WTC11 (cell line): ENCODE data around the gene DOCK1. TPM values are rescaled to one million over a fixed set of nuclear protein-coding genes. Genes with fewer than 3 reads are reported as not detected.

Source experiments
- ATAC-seq: fragments of 200-7000 bp; cut with Tn5 transposase; 2 replicates; pipeline ENCODE4 v1.10.0; 2021; ENCODE audit warnings: mild to moderate bottlenecking, moderate library complexity
- CTCF ChIA-PET: fragments of 300-600 bp; sonication (Branson Sonifier 250); formaldehyde crosslinking; loops from one replicate; lab custom pipeline; 2021; ENCODE audit warnings: antibody characterized with exemption; lab: Charles Lee
- POLR2A ChIA-PET: fragments of 350-600 bp; sonication (Branson Sonifier 250); formaldehyde crosslinking; loops from one replicate; lab custom pipeline; 2021; ENCODE audit warnings: antibody characterized with exemption; lab: Charles Lee
- DNase-seq: peaks from one replicate; pipeline ENCODE4 v3.0.0; 2021; ENCODE audit warnings: low spot score
- H3K27ac Mint-ChIP-seq: 2 replicates; pipeline ENCODE4 v1.8.0; 2021; ENCODE audit warnings: mixed read lengths
- H3K27me3 Mint-ChIP-seq: 2 replicates; pipeline ENCODE4 v1.8.0; 2021; ENCODE audit warnings: low read depth, mild to moderate bottlenecking, moderate library complexity, mixed read lengths
- H3K36me3 Mint-ChIP-seq: 2 replicates; pipeline ENCODE4 v1.8.0; 2021; ENCODE audit warnings: mixed read lengths
- H3K4me1 Mint-ChIP-seq: 2 replicates; pipeline ENCODE4 v1.8.0; 2022; ENCODE audit warnings: mixed read lengths
- H3K4me3 Mint-ChIP-seq: 2 replicates; pipeline ENCODE4 v1.8.0; 2021; ENCODE audit warnings: mild to moderate bottlenecking, moderate library complexity, mixed read lengths
- H3K9me3 Mint-ChIP-seq: 2 replicates; pipeline ENCODE4 v1.8.0; 2021; ENCODE audit warnings: mixed read lengths
- CBFB ChIP-seq: sonication (generic); formaldehyde crosslinking; IDR thresholded peaks from 2 replicates; pipeline ENCODE4 v1.8.1; 2022; ENCODE audit warnings: mild to moderate bottlenecking, low read depth, missing genetic modification reagents
- CREM ChIP-seq: sonication (generic); formaldehyde crosslinking; IDR thresholded peaks from 2 replicates; pipeline ENCODE4 v1.8.1; 2022; ENCODE audit warnings: mild to moderate bottlenecking, missing genetic modification reagents, moderate library complexity
- GRHL2 ChIP-seq: fragments of 250-450 bp; sonication (Bioruptor Pico); IDR thresholded peaks from 2 replicates; pipeline ENCODE4 v1.8.0; 2022; ENCODE audit warnings: mild to moderate bottlenecking, moderate library complexity; ENCODE audit not compliant: insufficient replicate concordance, severe bottlenecking
- HMGA2 ChIP-seq: fragments of 250-450 bp; sonication (Bioruptor Pico); IDR thresholded peaks from 2 replicates; pipeline ENCODE4 v1.4.0; 2021; ENCODE audit warnings: mild to moderate bottlenecking, moderate library complexity
- HMGXB4 ChIP-seq: sonication (generic); formaldehyde crosslinking; IDR thresholded peaks from 2 replicates; pipeline ENCODE4 v1.8.1; 2023; ENCODE audit warnings: mild to moderate bottlenecking, moderate library complexity, missing genetic modification reagents
- IRF1 ChIP-seq: sonication (generic); formaldehyde crosslinking; IDR thresholded peaks from 2 replicates; pipeline ENCODE4 v1.8.0; 2023; ENCODE audit warnings: missing genetic modification reagents
- JAZF1 ChIP-seq: fragments of 250-450 bp; sonication (Bioruptor Pico); IDR thresholded peaks from 2 replicates; pipeline ENCODE4 v1.9.0; 2021; ENCODE audit warnings: moderate library complexity, mild to moderate bottlenecking, inconsistent platforms
- JUN ChIP-seq: sonication (generic); formaldehyde crosslinking; IDR thresholded peaks from 2 replicates; pipeline ENCODE4 v1.8.0; 2023; ENCODE audit warnings: mild to moderate bottlenecking, missing genetic modification reagents
- NFE2L1 ChIP-seq: sonication (generic); formaldehyde crosslinking; IDR thresholded peaks from 2 replicates; pipeline ENCODE4 v1.8.1; 2023; ENCODE audit warnings: missing genetic modification reagents
- NR1H2 ChIP-seq: sonication (generic); formaldehyde crosslinking; IDR thresholded peaks from 2 replicates; pipeline ENCODE4 v1.9.0; 2021; ENCODE audit warnings: mild to moderate bottlenecking, moderate library complexity, missing genetic modification reagents
- RELA ChIP-seq: sonication (generic); formaldehyde crosslinking; IDR thresholded peaks from 2 replicates; pipeline ENCODE4 v1.8.1; 2022; ENCODE audit warnings: missing genetic modification reagents, mild to moderate bottlenecking, borderline replicate concordance
- SMAD3 ChIP-seq: sonication (generic); formaldehyde crosslinking; IDR thresholded peaks from 2 replicates; pipeline ENCODE4 v1.8.0; 2022; ENCODE audit warnings: missing genetic modification reagents, mild to moderate bottlenecking, borderline replicate concordance
- TP53 ChIP-seq: sonication (generic); formaldehyde crosslinking; IDR thresholded peaks from 2 replicates; pipeline ENCODE4 v1.8.1; 2023; ENCODE audit warnings: mild to moderate bottlenecking, missing genetic modification reagents
- USF1 ChIP-seq: sonication (generic); formaldehyde crosslinking; IDR thresholded peaks from 2 replicates; pipeline ENCODE4 v1.8.0; 2022; ENCODE audit warnings: mild to moderate bottlenecking, missing genetic modification reagents
- ZBTB21 ChIP-seq: sonication (generic); formaldehyde crosslinking; IDR thresholded peaks from 2 replicates; pipeline ENCODE4 v1.8.1; 2023; ENCODE audit warnings: mild to moderate bottlenecking, missing genetic modification reagents, borderline replicate concordance
- ZBTB43 ChIP-seq: sonication (generic); formaldehyde crosslinking; IDR thresholded peaks from 2 replicates; pipeline ENCODE4 v1.8.1; 2023; ENCODE audit warnings: mild to moderate bottlenecking, missing genetic modification reagents
- ZNF317 ChIP-seq: sonication (generic); formaldehyde crosslinking; IDR thresholded peaks from 2 replicates; pipeline ENCODE4 v1.8.1; 2023; ENCODE audit warnings: low read depth, mild to moderate bottlenecking, moderate library complexity, missing genetic modification reagents, borderline replicate concordance
- total RNA-seq: library from RNA; stranded (reverse); gene quantifications from 3 replicates; pipeline ENCODE4 v1.2.3, GENCODE V29; 2021

DOCK1 gene
- total RNA-seq, 1 experiment from 2014 or later = 52.1 TPM

- no peak for DNase-seq
- Mint-ChIP-seq H3K36me3 (peaks cover 15% of the 10 kb centered on the region), H3K27ac (no peak overlapping the region)
- no peak for TF ChIP-seq ZNF317
- TF ChIP-seq IRF1 (CRISPR knock-in tag) = no peak
- TF ChIP-seq NR1H2 = no peak
- TF ChIP-seq HMGXB4 (CRISPR knock-in tag) = no peak
- TF ChIP-seq TP53 = no peak
- no peak for TF ChIP-seq JAZF1 (CRISPR knock-in tag)
- TF ChIP-seq SMAD3 (CRISPR knock-in tag) = no peak
- no peak for TF ChIP-seq ZBTB21 (CRISPR knock-in tag)
- no peak for TF ChIP-seq HMGA2 (CRISPR knock-in tag)
- TF ChIP-seq RELA (CRISPR knock-in tag) = no peak
- no peak for TF ChIP-seq GRHL2 (CRISPR knock-in tag)
- no peak for TF ChIP-seq CREM
- TF ChIP-seq, all 79 proteins: peak for 0
- Mint-ChIP-seq H3K9me3 (no peaks in the 10 kb centered on the region), H3K4me1 (peaks cover 58% of the 10 kb centered on the region), H3K4me3 (no peak overlapping the region), H3K27me3 (no peaks in the 10 kb centered on the region)
- ChIA-PET CTCF (interaction anchor here (1.2 kb wide), 1 partner anchor 60 kb away, joined by 4 read pairs; no protein-coding TSS in a partner anchor), POLR2A (interaction anchor here (0.5 kb wide), 1 partner anchor 966 kb away, joined by 5 read pairs; no protein-coding TSS in a partner anchor)
- no peak for ATAC-seq
Measured at GRCh38 chr10:126909147-126909546, 3.9 kb downstream of the DOCK1 start.

- CTCF ChIA-PET = no interaction called here
- POLR2A ChIA-PET = no interaction called here
- H3K4me3 Mint-ChIP-seq = no peak overlapping the region
Measured at GRCh38 chr10:126910196-126910595, 5.0 kb downstream of the DOCK1 start.

GRCh38 chr10:126910798-126911197 is 5.6 kb downstream of the DOCK1 start:
- no peak overlapping the region for H3K4me3 Mint-ChIP-seq
- H3K9me3 Mint-ChIP-seq = 0 out of 2 replicates have a peak, but pooled peaks cover 4% of the 10 kb centered on the region
- peaks cover 51% of the 10 kb centered on the region for H3K4me1 Mint-ChIP-seq
- ChIA-PET CTCF (no interaction called here), POLR2A (no interaction called here)
- H3K36me3 Mint-ChIP-seq = peaks cover 10% of the 10 kb centered on the region; the same call in 1 of the 2 replicates
- no peak overlapping the region for H3K27ac Mint-ChIP-seq
- no peak for TF ChIP-seq USF1 (CRISPR knock-in tag)
- no peak for ATAC-seq
- DNase-seq = no peak
- H3K27me3 Mint-ChIP-seq = no peaks in the 10 kb centered on the region

More at GRCh38 chr10:126910196-126910595, 5.0 kb downstream of the DOCK1 start:
- H3K27me3 Mint-ChIP-seq = no peaks in the 10 kb centered on the region
- peaks cover 51% of the 10 kb centered on the region for H3K4me1 Mint-ChIP-seq
- DNase-seq (no peak), ATAC-seq (no peak)
- TF ChIP-seq ZBTB43 (CRISPR knock-in tag) = no peak
- TF ChIP-seq JUN (CRISPR knock-in tag) = no peak
- TF ChIP-seq ZBTB21 (CRISPR knock-in tag) = no peak
- TF ChIP-seq CBFB (CRISPR knock-in tag) = no peak
- no peak for TF ChIP-seq NFE2L1
- H3K27ac Mint-ChIP-seq = no peak overlapping the region; the same call in 1 of the 2 replicates
- 0 out of 2 replicates have a peak, but pooled peaks cover 4% of the 10 kb centered on the region for H3K9me3 Mint-ChIP-seq
- peaks cover 10% of the 10 kb centered on the region; the same call in 1 of the 2 replicates for H3K36me3 Mint-ChIP-seq
